Renal cortical epithelial cell (primary cell): ENCODE results near the gene FAM83F. TPM values are rescaled to one million over a fixed set of nuclear protein-coding genes. Genes with fewer than 3 reads are reported as not detected.
A peak's percentile ranks its signal among the peaks of the same experiment; 100 is the strongest.

ENCODE experiments used
- DNase-seq: peaks from one replicate; pipeline ENCODE4 v3.0.0-alpha.2; 2011; ENCODE audit warnings: low read depth
- total RNA-seq: library from RNA; depleted of rRNA; stranded (reverse); fragments of >200 nt; gene quantifications from 2 replicates; pipeline ENCODE4 v1.2.3, GENCODE V29; 2014

FAM83F gene
- total RNA-seq, 1 donor from 2014 or later, result 4.6 TPM

GRCh38 chr22:39965748-39966147 is 29.0 kb upstream of the FAM83F start:
- DNase-seq, result no peak

- no peak for DNase-seq
These were observed 28.3 kb upstream of the FAM83F start for GRCh38 chr22:39966470-39966869.

- DNase-seq, result peak; percentile 50
These were observed 27.5 kb upstream of the FAM83F start for GRCh38 chr22:39967103-39967829.

- no peak for DNase-seq
These were observed 26.5 kb upstream of the FAM83F start for GRCh38 chr22:39967996-39968972.

- DNase-seq, result no peak
These were observed 24.0 kb upstream of the FAM83F start for GRCh38 chr22:39970742-39971141.

- no peak for DNase-seq
These were observed 22.1 kb upstream of the FAM83F start for GRCh38 chr22:39972641-39973040.

- no peak for DNase-seq
These were observed 21.1 kb upstream of the FAM83F start for GRCh38 chr22:39973656-39974055.

- DNase-seq, result no peak
These were observed 20.7 kb upstream of the FAM83F start for GRCh38 chr22:39974065-39974464.

GRCh38 chr22:39979048-39979447 is 15.7 kb upstream of the FAM83F start:
- no peak for DNase-seq

GRCh38 chr22:39979458-39979857 is 15.3 kb upstream of the FAM83F start:
- no peak for DNase-seq

- no peak for DNase-seq
These were observed 14.2 kb upstream of the FAM83F start for GRCh38 chr22:39980596-39980995.

GRCh38 chr22:39983346-39983745 is 11.4 kb upstream of the FAM83F start:
- no peak for DNase-seq

GRCh38 chr22:39984006-39984405 is 10.7 kb upstream of the FAM83F start:
- DNase-seq, result peak; percentile 67

GRCh38 chr22:39984746-39985145 is 10.0 kb upstream of the FAM83F start:
- no peak for DNase-seq

GRCh38 chr22:39985383-39986035 is 9.2 kb upstream of the FAM83F start:
- DNase-seq, result peak; percentile 56

GRCh38 chr22:39988386-39989114 is 6.2 kb upstream of the FAM83F start:
- no peak for DNase-seq

GRCh38 chr22:39989633-39990032 is 5.1 kb upstream of the FAM83F start:
- DNase-seq, result no peak

- no peak for DNase-seq
These were observed 4.1 kb upstream of the FAM83F start for GRCh38 chr22:39990686-39991085.

GRCh38 chr22:39991159-39991860 is 3.4 kb upstream of the FAM83F start:
- DNase-seq, result peak; percentile 57

GRCh38 chr22:39992088-39992826 is 2.5 kb upstream of the FAM83F start:
- no peak for DNase-seq
